NCI-H82 (cell line): Measurements from ENCODE around the gene RTL9.
"Not testable (repeated sequence)": the region's sequence is repeated elsewhere in the genome, so short reads cannot be mapped to it uniquely, and the experiment has no call there.

Experiments used
- DNase-seq: peaks from one replicate; lab custom pipeline; 2025; lab: John Stamatoyannopoulos, UW

The RTL9 gene

GRCh38 chrX:110358548-110358947 lies at the start of gene RTL9:
Gene RTL9, plus strand, starts transcription at chrX:110358848. Its CDS starts 91,770 bp downstream, at chrX:110450618.
- DNase-seq = no peak

- DNase-seq = no peak
Observed at GRCh38 chrX:110310000-110310790, 48.5 kb upstream of the RTL9 start.

GRCh38 chrX:110310896-110311295 lies 47.8 kb upstream of the RTL9 start:
- no peak for DNase-seq

- no peak for DNase-seq
Observed at GRCh38 chrX:110311437-110312230, 47.0 kb upstream of the RTL9 start.

GRCh38 chrX:110315551-110315950 lies 43.1 kb upstream of the RTL9 start:
- no peak for DNase-seq

GRCh38 chrX:110316351-110317060 lies 42.1 kb upstream of the RTL9 start:
- DNase-seq = peak; percentile 40

GRCh38 chrX:110317061-110317819 lies 41.4 kb upstream of the RTL9 start:
- DNase-seq = peak; percentile 41

- DNase-seq = peak; percentile 89
Observed at GRCh38 chrX:110317820-110318663, 40.6 kb upstream of the RTL9 start, which contains the start of gene AMMECR1. Gene AMMECR1, minus strand, starts transcription at chrX:110318085. Its CDS starts 14 bp downstream, at chrX:110318071.

- DNase-seq = no peak
Observed at GRCh38 chrX:110318664-110318968, 40.0 kb upstream of the RTL9 start.

- DNase-seq = no peak
Observed at GRCh38 chrX:110320381-110320987, 38.2 kb upstream of the RTL9 start.

- DNase-seq = no peak
Observed at GRCh38 chrX:110321081-110321480, 37.6 kb upstream of the RTL9 start.

GRCh38 chrX:110321670-110322069 lies 37.0 kb upstream of the RTL9 start:
- DNase-seq = no peak

GRCh38 chrX:110322603-110323002 lies 36.0 kb upstream of the RTL9 start:
- peak; percentile 70 for DNase-seq

GRCh38 chrX:110326712-110327111 lies 31.9 kb upstream of the RTL9 start:
- DNase-seq = no peak

GRCh38 chrX:110327336-110327735 lies 31.3 kb upstream of the RTL9 start:
- DNase-seq = no peak

- DNase-seq = not testable (repeated sequence)
Observed at GRCh38 chrX:110328613-110329012, 30.0 kb upstream of the RTL9 start.

GRCh38 chrX:110331444-110332030 lies 27.1 kb upstream of the RTL9 start:
- no peak for DNase-seq

- not testable (repeated sequence) for DNase-seq
Observed at GRCh38 chrX:110333458-110333857, 25.2 kb upstream of the RTL9 start.

- no peak for DNase-seq
Observed at GRCh38 chrX:110338935-110339334, 19.7 kb upstream of the RTL9 start.
